Measurements from ENCODE around the gene SMC6.

The SMC6 gene

GRCh38 chr2:17753803-17754663, at the start of gene SMC6, which contains the start of gene GEN1:
Gene SMC6 (minus strand): TSS chr2:17753810. CDS start chr2:17745946, 7,864 bp downstream.
Gene GEN1 (plus strand): TSS chr2:17754138. CDS start chr2:17759944, 5,806 bp downstream.
- no peak for TF ChIP-seq CTCF (IDR thresholded peaks at IDR 0.05; ENCODE audit: extremely low read depth, insufficient read depth, missing control alignments)
- DNase-seq (ENCODE audit: low spot score) = peak; percentile 94
- in situ Hi-C loops (cut with MboI; ENCODE audit: low pct_unique_long_range_greater_than_20kb, low sequenced_read_pairs, unreplicated experiment) = no loop called here

- no peak for DNase-seq (ENCODE audit: low spot score)
- in situ Hi-C loops (cut with MboI; ENCODE audit: low pct_unique_long_range_greater_than_20kb, low sequenced_read_pairs, unreplicated experiment) = no loop called here
- TF ChIP-seq CTCF (IDR thresholded peaks at IDR 0.05; ENCODE audit: extremely low read depth, insufficient read depth, missing control alignments) = no peak
Observed at GRCh38 chr2:17800693-17801458, 47.3 kb upstream of the SMC6 start.

- no peak for DNase-seq (ENCODE audit: low spot score)
- no peak for TF ChIP-seq CTCF (IDR thresholded peaks at IDR 0.05; ENCODE audit: extremely low read depth, insufficient read depth, missing control alignments)
- in situ Hi-C loops (cut with MboI; ENCODE audit: low pct_unique_long_range_greater_than_20kb, low sequenced_read_pairs, unreplicated experiment) = no loop called here
Observed at GRCh38 chr2:17800219-17800618, 46.6 kb upstream of the SMC6 start.

GRCh38 chr2:17799301-17800120, 45.9 kb upstream of the SMC6 start:
- TF ChIP-seq CTCF (IDR thresholded peaks at IDR 0.05; ENCODE audit: extremely low read depth, insufficient read depth, missing control alignments) = no peak
- in situ Hi-C loops (cut with MboI; ENCODE audit: low pct_unique_long_range_greater_than_20kb, low sequenced_read_pairs, unreplicated experiment) = no loop called here
- no peak for DNase-seq (ENCODE audit: low spot score)

- DNase-seq (ENCODE audit: low spot score) = no peak
- in situ Hi-C loops (cut with MboI; ENCODE audit: low pct_unique_long_range_greater_than_20kb, low sequenced_read_pairs, unreplicated experiment) = no loop called here
- TF ChIP-seq CTCF (IDR thresholded peaks at IDR 0.05; ENCODE audit: extremely low read depth, insufficient read depth, missing control alignments) = no peak
Observed at GRCh38 chr2:17798338-17798737, 44.7 kb upstream of the SMC6 start.

GRCh38 chr2:17795309-17795708, 41.7 kb upstream of the SMC6 start:
- no peak for DNase-seq (ENCODE audit: low spot score)
- no peak for TF ChIP-seq CTCF (IDR thresholded peaks at IDR 0.05; ENCODE audit: extremely low read depth, insufficient read depth, missing control alignments)
- in situ Hi-C loops (cut with MboI; ENCODE audit: low pct_unique_long_range_greater_than_20kb, low sequenced_read_pairs, unreplicated experiment) = no loop called here

All from GM13977 (cell line).